HL-60 (cell line): ENCODE measurements around the gene CBLN3.

ENCODE experiments used
- DNase-seq, 2 experiments: peaks; one replicate each; pipeline ENCODE4 v3.0.0-alpha.2; 2010 to 2020; ENCODE audit warnings: low read depth in 1 of 2, low spot score in 1 of 2
- H3K27ac ChIP-seq: fragments of 250-450 bp; sonication (Bioruptor Pico); replicated peaks from 2 replicates; pipeline ENCODE4 v1.5.1; 2020; ENCODE audit warnings: mild to moderate bottlenecking, moderate library complexity
- H3K27me3 ChIP-seq: fragments of 250-450 bp; sonication (Bioruptor Pico); 2 replicates; pipeline ENCODE4 v1.5.1; 2021; ENCODE audit warnings: mild to moderate bottlenecking, moderate library complexity; ENCODE audit not compliant: insufficient read depth, poor library complexity, severe bottlenecking
- H3K4me3 ChIP-seq: replicated peaks from 2 replicates; pipeline ENCODE4 v1.5.1; 2011; ENCODE audit warnings: mild to moderate bottlenecking, control low read depth, low read length; ENCODE audit not compliant: insufficient read depth
- GABPA ChIP-seq: IDR thresholded peaks from 2 replicates; pipeline ENCODE4 v1.6.1; 2012; ENCODE audit warnings: low read depth
- POLR2AphosphoS5 ChIP-seq: IDR thresholded peaks from 2 replicates; pipeline ENCODE4 v1.6.1; 2012; ENCODE audit warnings: low read depth
- SPI1 ChIP-seq: IDR thresholded peaks from 2 replicates; pipeline ENCODE4 v1.6.1; 2012; ENCODE audit warnings: low read depth, mild to moderate bottlenecking, borderline replicate concordance
- TF ChIP-seq, protein P1 (sequence below): IDR thresholded peaks from 2 replicates; pipeline ENCODE4 v1.6.1; 2012; ENCODE audit warnings: low read depth; ENCODE audit not compliant: insufficient replicate concordance
- TF ChIP-seq, protein P2 (sequence below): IDR thresholded peaks from one replicate; pipeline ENCODE4 v1.5.1; 2011; ENCODE audit warnings: low read length, control low read depth, inconsistent platforms; ENCODE audit not compliant: insufficient read depth

The CBLN3 gene

DNA sequence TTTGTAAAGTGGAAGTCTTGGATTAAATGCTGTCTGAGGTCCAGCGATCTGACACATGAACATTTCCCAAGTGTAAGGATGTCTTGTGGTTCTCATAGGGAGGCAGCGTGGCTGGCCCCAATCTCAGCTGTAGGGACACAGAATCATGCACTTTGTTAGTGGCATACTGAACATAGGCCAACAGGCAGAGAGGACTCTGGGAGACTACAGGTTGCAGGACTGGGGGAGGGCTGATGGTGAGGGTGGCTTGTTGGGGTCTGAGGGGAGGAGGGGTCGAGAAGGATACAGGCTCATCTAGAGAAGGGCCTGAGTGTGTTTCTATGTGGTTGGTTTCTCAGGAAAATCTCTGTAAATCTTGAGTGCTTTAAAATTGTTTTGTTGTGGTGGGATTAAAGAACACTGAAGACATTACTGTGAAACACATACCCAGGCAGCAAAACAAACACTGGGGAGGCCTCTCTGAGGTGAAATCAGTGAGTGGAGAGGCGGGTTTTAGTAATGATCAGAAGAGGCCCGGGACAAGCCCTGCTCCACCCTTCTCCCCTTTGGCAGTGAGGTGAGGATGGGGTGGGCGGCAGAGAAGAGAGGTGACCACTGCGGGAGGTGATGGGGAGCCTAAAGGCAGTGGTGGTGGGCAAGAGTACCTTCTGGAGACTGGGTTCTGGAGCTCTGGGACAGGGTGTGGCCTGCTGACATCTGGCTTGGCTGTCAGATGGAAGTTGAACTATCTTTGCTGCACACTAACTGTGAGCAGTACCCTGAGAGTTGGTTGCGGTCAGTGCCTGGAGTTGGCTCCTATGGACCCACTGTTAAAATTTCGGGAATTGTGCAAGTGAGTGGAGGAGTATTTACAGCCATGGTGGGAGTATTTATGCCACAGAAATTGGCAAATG lies 27.4 kb downstream of the CBLN3 start:
- TF ChIP-seq, protein P1, sequence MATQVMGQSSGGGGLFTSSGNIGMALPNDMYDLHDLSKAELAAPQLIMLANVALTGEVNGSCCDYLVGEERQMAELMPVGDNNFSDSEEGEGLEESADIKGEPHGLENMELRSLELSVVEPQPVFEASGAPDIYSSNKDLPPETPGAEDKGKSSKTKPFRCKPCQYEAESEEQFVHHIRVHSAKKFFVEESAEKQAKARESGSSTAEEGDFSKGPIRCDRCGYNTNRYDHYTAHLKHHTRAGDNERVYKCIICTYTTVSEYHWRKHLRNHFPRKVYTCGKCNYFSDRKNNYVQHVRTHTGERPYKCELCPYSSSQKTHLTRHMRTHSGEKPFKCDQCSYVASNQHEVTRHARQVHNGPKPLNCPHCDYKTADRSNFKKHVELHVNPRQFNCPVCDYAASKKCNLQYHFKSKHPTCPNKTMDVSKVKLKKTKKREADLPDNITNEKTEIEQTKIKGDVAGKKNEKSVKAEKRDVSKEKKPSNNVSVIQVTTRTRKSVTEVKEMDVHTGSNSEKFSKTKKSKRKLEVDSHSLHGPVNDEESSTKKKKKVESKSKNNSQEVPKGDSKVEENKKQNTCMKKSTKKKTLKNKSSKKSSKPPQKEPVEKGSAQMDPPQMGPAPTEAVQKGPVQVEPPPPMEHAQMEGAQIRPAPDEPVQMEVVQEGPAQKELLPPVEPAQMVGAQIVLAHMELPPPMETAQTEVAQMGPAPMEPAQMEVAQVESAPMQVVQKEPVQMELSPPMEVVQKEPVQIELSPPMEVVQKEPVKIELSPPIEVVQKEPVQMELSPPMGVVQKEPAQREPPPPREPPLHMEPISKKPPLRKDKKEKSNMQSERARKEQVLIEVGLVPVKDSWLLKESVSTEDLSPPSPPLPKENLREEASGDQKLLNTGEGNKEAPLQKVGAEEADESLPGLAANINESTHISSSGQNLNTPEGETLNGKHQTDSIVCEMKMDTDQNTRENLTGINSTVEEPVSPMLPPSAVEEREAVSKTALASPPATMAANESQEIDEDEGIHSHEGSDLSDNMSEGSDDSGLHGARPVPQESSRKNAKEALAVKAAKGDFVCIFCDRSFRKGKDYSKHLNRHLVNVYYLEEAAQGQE: no peak
- no peak for TF ChIP-seq GABPA
- TF ChIP-seq SPI1: no peak
- TF ChIP-seq, protein P2, sequence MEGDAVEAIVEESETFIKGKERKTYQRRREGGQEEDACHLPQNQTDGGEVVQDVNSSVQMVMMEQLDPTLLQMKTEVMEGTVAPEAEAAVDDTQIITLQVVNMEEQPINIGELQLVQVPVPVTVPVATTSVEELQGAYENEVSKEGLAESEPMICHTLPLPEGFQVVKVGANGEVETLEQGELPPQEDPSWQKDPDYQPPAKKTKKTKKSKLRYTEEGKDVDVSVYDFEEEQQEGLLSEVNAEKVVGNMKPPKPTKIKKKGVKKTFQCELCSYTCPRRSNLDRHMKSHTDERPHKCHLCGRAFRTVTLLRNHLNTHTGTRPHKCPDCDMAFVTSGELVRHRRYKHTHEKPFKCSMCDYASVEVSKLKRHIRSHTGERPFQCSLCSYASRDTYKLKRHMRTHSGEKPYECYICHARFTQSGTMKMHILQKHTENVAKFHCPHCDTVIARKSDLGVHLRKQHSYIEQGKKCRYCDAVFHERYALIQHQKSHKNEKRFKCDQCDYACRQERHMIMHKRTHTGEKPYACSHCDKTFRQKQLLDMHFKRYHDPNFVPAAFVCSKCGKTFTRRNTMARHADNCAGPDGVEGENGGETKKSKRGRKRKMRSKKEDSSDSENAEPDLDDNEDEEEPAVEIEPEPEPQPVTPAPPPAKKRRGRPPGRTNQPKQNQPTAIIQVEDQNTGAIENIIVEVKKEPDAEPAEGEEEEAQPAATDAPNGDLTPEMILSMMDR: no peak
- no peak for TF ChIP-seq POLR2AphosphoS5
- no peaks in the 10 kb centered on the region for H3K27me3 ChIP-seq
- H3K27ac ChIP-seq: no peak overlapping the region
- H3K4me3 ChIP-seq: no peak overlapping the region
- no peak for DNase-seq

DNA sequence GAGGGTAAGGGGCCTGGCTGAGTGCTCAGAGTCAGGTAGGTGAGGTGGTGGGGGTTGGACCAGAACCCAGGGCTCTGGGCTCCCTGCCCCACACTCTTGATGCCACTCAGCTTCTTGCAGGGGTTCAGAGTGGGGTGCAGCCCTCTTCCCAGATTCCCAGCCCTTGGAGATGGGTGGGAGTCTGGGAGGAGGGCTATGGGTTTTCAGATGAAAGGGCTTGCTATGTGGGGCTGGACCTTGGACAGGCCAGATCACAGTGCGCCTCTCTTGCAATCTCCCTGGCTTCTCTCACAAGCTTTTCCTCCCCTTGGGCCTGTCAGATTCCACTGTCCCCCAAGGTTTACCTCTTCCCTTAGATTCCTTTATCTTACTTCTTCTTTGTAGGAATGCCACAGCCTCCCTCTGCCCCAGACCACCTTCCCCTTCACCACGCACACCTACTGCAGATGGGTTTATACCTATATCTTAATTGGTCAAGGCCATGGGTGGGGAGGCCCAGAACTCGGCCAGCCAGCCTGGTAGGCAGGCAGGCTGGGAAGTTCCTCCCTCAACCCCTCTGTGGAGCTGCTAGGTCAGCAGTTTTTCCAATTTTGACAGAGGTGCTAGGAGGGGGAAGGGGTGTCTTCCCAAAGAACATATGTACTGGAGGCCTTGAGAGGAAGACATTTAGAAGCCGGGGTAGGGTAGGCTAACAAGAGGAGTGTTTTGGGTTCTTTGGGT lies 29.3 kb downstream of the CBLN3 start:
- Histone ChIP-seq H3K27ac (no peak overlapping the region), H3K27me3 (no peaks in the 10 kb centered on the region), H3K4me3 (no peak overlapping the region)
- DNase-seq: no peak
- TF ChIP-seq GABPA (no peak), POLR2AphosphoS5 (no peak)
- TF ChIP-seq, protein P2: no peak
- TF ChIP-seq, protein P1: no peak

DNA sequence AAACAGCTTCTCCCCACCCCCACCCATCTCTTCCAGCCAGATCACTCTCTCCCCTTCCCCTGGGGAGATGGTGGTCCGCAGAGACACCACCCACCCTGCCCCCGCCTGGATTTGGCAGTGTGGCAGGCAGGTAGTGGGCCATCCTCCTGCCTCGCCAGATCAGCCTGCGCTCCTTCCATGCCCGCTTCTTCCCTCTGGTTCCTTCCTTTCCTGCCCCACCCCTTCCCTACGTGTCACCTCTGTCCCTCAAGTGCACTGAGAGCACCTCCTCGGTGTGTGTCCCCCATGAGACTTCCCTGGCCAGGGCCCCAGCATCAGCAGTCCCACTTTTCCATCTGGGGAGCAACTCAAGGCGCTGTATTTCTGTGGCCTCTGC lies 30.0 kb downstream of the CBLN3 start:
- no peak overlapping the region for H3K4me3 ChIP-seq
- DNase-seq: no peak
- H3K27ac ChIP-seq: no peak overlapping the region
- TF ChIP-seq POLR2AphosphoS5: no peak
- TF ChIP-seq GABPA: no peak
- TF ChIP-seq, protein P1: no peak
- H3K27me3 ChIP-seq: no peaks in the 10 kb centered on the region
